ENCODE measurements around the gene LRRC8C. TPM values are rescaled to one million over a fixed set of nuclear protein-coding genes. Genes with fewer than 3 reads are reported as not detected.

Gene LRRC8C
- total and polyA plus RNA-seq, 2 experiments from 2014 or later = 0.89 to 3.9 TPM

- TF ChIP-seq ZNF114 (CRISPR knock-in tag; IDR thresholded peaks at IDR 0.05) = no peak
- no peak for TF ChIP-seq JUNB (IDR thresholded peaks at IDR 0.05; ENCODE audit: unreplicated experiment)
- no peak for TF ChIP-seq CTCF (conservative IDR thresholded peaks at IDR 0.05; ENCODE audit: low read depth in 2 of 2)
- no peak for TF ChIP-seq CREB1 (CRISPR knock-in tag; IDR thresholded peaks at IDR 0.05; ENCODE audit: low read depth)
- no peak for TF ChIP-seq EZH2phosphoT487 (IDR thresholded peaks at IDR 0.05; ENCODE audit: unreplicated experiment)
- TF ChIP-seq POLR2AphosphoS5 (IDR thresholded peaks at IDR 0.05; ENCODE audit: low read depth) = no peak
- TF ChIP-seq EZH2 (IDR thresholded peaks at IDR 0.05; ENCODE audit: low read depth, unreplicated experiment) = no peak
- TF ChIP-seq REST (IDR thresholded peaks at IDR 0.05; ENCODE audit: unreplicated experiment) = no peak
- TF ChIP-seq ZNF462 (CRISPR knock-in tag; IDR thresholded peaks at IDR 0.05) = no peak
- TF ChIP-seq NANOG (IDR thresholded peaks at IDR 0.05; ENCODE audit: borderline replicate concordance) = no peak
- no peak for TF ChIP-seq ETS1 (IDR thresholded peaks at IDR 0.05)
- TF ChIP-seq ZNF331 (CRISPR knock-in tag; IDR thresholded peaks at IDR 0.05; ENCODE audit: low read depth) = no peak
- TF ChIP-seq STAT1 (IDR thresholded peaks at IDR 0.05; ENCODE audit: unreplicated experiment) = no peak
- Histone ChIP-seq H3K4me2 (no peak overlapping the region), H2AFZ (no peak overlapping the region), H3K4me1 (ENCODE audit: insufficient read depth) (peaks cover 7% of the 10 kb centered on the region; the same call in 1 of the 2 replicates), H4K20me1 (replicated peaks; ENCODE audit: insufficient read depth) (no peaks in the 10 kb centered on the region), H3K27ac (ENCODE audit: low read depth) (no peak overlapping the region), H3K27me3 (ENCODE audit: insufficient read depth) (no peaks in the 10 kb centered on the region), H3K4me3 (no peak overlapping the region), H3F3A (replicated peaks; ENCODE audit: low read depth) (no peaks in the 10 kb centered on the region), H3K9me2 (ENCODE audit: insufficient read depth) (no peaks in the 10 kb centered on the region), H3K79me2 (replicated peaks; ENCODE audit: insufficient read depth) (no peaks in the 10 kb centered on the region), H3K36me3 (ENCODE audit: insufficient read depth) (no peaks in the 10 kb centered on the region)
- ATAC-seq (no peak), DNase-seq (ENCODE audit: low spot score) (no peak)
- Mint-ChIP-seq H3K9me3 (no peaks in the 10 kb centered on the region; the same call in 2 of the 3 replicates), H3K27me3 (ENCODE audit: insufficient read depth, low read depth, poor library complexity) (peaks cover 2% of the 10 kb centered on the region), H3K27ac (no peak overlapping the region), H3K4me1 (peaks cover 7% of the 10 kb centered on the region), H3K36me3 (ENCODE audit: low read depth) (no peaks in the 10 kb centered on the region; the same call in 2 of the 3 replicates), H3K4me3 (no peak overlapping the region)
Observed at GRCh38 chr1:89607156-89607555, 25.8 kb upstream of the LRRC8C start.

All from GM23338 (cell line).